ENCODE data around the gene SELENOP.
A peak's percentile ranks its signal among the peaks of the same experiment; 100 is the strongest.

Gene SELENOP

DNA sequence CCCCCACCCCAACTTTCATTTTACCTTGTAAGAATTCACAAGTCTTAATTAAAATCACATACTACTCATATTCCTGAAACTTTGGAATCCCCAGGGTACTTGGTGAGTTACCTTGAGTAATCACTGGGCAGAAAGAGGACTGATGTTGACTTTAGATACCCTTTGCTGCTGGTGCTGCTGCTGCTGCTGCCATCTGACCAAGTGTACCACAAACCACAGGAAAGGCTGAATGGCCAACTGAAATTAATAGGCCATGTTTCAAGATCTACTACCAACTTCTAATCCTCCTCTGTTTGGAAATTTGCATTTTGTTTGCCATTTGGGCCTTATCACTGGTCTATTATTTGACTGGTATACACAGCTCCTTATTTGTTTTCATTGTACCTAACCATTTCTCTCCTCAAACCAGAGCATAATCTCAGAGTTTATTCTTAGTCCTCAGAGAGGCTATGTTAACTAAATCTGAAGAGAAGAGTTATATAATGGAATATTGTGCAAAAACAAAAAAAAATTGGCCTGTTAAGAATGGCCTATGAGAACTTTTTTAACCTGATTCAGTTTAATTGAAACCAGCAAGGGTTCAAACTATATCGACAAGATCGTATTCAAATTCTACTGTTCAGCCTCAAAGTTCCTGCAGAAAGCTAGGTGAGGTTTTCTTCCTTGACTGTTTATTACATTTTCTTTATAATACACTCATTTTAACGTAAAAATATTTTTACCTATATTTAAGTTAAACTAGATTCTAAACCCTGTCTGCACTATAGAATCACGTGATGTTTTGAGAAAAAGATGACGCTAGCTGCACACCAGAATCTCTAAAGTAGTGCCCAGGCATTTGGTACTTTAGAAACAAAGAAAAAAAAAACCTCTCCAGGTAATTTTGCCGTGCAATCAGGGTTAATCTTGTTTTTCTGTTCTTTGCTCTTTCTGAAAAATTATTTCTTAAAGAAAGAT is 13.1 kb downstream of the SELENOP start:
- DNase-seq, result peak in 3 of 4 experiments; percentile 24 to 38 (median 31)

DNA sequence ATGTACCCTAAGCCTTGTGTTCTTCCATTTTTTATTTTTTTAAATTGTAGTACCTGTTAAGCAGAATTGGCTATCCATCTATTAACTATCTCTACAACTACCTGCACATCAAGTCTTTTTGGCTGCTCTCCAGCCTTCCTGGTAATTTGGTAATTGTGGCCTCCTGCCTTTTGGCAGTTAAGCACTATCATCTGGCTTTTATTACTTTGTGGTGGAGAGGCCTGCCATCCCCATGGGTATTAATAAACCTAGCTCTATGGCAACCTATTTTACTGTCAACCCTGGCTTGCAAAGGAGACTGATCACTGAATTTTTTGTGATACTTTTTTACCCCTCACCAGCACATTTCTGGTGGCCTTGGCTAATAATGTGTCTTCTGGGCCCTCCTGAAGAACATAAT is 20.5 kb downstream of the SELENOP start:
- no peak for DNase-seq

DNA sequence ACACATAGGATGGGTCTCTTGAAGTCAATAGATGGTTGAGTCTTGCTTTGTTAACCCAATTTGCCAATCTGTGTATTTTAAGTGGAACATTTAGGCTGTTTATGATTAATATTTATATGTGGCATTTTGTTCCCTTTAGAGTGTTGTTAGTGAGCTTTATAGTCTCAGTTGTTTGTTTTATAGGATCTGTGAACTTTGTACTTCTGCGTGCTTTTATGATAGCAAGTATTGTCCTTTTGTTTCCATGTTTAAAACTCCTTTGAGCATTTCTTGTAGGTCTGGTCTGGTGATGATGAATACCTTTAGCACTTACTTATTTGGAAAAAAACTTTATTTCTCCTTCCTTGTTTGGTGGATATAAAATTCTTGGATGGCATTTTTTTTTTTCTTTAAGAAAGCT is 23.8 kb downstream of the SELENOP start:
- no peak for DNase-seq

DNA sequence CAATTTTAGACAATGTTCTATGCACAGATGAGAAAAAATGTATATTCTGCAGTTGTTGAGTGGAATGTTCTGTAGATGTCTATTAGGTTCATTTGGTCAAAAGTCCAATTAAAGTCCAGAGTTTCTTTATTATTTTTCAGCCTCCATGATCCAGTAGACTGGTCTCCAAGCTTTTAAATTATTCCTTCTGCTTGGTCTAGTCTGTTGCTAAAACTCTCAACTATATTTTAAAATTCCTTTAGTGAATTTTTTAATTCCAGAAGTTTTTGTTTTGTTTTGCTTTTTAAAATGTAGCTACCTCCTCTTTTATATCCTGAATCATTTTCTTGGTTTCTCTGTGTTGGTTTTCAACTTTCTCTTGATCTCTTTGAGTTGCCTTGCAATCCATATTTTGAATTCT is 24.6 kb downstream of the SELENOP start:
- DNase-seq, result no peak

DNA sequence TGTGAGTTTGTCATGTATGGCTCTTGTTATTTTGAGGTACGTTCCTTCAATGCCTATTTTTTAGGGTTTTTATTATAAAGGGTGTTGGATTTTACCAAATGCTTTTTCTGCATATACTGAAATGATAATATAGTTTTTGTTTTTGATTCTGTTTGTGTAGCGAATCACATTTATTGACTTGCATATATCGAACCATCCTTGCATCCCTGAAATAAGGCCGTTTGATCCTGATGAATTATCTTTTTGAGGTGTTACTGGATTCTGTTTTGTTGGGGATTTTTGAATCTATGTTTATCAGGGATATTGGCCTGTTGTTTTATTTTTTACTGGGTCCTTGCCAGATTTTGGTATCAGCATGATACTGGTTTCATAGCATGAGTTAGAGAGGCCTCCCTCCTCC is 25.9 kb downstream of the SELENOP start:
- no peak for DNase-seq

DNA sequence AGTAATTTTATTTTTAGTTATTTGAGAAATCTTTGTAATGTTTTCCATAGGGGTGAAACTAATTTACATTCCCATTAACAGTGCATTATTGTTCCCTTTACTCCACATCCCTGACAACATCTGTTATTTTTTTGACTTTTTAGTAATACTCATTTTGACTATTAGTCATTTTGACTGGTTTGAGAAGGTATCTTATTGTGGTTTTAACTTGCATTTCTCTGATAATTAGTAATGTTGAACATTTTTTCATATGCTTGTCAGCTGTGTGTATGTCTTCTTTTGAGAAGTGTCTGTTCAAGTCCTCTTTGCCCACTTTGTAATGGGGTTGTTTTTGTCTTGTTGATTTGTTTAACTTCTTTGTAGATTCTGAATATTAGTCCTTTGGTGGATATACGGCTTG is 27.6 kb downstream of the SELENOP start:
- no peak for DNase-seq

DNA sequence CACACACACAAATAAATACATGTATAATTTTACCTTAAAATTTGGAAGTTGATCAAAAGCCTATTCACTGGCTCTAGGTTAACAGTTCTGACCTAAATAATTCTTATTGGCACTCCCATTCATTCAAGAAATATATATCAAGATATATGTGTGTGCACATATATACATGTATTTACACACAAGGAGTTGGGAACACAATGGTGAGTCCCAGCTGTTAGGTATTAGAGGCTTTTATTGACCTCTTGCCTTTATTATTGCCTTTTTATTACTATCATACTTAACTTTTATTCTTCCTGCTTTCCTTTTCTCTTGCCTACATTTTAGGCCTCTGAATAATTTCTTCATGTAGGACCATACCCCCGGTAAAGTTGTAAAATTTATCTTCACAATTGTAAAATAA is 30.1 kb downstream of the SELENOP start:
- DNase-seq, result no peak

DNA sequence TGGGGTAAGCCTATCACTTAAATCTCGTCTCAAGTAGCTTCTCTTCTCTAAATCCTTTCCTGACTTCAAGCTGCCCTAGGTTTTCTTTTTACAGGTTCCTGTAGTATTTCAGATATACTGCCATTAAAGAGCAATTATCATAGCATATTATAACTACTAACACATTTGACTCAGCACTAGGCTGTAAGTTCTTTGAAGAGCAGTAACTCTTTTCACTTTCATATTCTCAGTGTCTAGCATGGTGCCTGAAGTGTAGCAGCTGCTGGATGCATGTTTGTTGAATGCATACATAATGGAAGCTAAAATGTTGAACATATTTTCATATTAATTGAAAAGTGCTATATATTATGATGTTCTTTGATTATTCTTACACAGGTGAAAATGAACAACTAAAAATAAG is 32.6 kb downstream of the SELENOP start:
- no peak for DNase-seq

DNA sequence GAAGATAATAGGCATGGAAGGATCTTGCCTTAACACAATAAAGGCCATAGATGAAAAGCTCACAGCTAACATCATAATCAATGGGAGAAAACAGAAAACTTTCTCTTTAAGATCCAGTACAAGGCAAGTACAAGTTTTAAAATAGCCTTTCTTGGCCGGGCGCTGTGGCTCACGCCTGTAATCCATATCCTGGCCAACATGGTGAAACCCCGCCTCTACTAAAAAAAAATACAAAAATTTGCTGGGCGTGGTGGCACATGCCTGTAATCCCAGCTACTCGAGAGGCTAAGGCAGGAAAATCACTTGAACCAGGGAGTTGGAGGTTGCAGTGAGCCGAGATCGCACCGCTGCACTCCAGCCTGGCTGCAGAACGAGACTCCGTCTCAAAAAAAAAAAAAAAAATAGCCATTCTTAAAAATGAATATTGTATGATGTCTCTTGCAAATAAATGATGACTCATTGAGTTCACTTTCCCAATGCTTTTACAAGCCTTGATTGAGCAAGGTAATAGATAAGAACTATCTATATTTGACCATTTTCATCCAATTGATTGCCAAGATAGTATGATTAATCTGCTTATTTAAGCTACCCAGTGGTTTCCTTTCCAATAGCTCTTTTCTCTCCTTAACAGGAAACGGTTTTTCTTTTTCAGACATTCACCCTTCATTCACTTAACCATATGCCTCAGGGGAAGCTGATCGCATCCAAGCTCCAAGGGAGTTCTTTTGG is 39.3 kb downstream of the SELENOP start:
- DNase-seq, result no peak

DNA sequence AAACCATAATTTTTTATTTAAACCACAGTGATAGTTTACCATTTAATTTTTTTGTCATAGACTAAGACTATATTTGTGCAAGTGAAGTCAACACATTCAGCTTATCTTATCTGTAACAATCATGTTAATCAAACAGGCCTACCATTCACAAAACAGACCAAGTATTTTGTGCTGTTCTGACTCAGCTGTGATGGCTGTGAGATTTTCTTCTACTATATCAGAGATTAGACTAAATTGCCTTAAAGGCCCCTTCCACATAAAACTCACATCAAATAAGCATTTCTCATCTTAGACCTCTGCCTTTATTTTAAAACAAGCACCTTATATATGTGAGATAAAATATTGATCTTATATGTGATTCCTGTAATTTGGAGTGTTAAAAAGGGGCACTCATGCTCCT is 41.7 kb downstream of the SELENOP start:
- DNase-seq, result no peak

DNA sequence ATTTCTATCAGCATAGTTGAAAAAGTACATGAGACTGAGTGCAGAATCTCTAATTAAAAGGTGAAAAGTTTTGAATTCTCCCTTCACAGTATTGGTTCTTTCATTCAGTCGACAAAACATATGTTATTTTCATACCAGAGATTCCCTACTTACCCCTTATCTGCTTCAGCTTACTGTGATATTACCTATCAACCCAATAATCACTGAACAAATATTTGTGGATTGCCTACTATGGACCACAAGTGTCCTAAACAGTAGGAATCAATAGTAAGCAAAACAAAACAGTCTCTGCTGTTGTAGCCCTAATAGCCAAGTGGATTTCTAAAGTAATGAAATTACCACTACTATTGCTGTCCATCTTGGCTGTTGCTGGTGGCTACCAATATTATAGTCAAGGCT is 43.6 kb downstream of the SELENOP start:
- no peak for DNase-seq

DNA sequence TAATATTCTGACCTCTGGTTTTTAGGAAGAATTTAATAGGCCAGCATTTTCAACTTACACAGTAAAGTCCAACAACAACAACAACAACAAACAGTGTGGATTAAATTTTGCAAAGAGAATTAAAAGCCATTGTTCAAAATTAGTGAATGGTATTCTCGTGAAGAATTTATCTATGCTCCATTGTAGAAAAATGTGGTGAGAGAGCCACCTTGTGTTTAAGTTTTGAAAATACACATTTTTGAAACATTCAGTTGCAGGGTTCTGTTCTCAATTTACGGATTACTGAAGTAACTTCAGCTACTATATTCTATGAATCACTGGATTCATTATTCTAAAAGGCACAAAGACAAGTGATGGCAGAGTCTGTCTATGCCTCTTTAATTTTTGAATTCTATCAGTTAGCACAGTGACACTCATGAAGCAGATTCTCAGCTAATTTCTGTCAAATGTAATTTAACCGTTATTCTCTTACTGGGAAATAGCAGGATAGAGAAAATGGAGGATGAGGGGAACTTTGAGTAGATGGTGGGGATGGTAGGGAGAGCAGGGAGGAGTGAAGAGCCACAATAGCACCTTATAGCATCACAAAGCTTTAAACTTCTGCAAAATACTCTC is 44.1 kb downstream of the SELENOP start:
- peak in 3 of 4 experiments; percentile 47 to 73 (median 61) for DNase-seq

DNA sequence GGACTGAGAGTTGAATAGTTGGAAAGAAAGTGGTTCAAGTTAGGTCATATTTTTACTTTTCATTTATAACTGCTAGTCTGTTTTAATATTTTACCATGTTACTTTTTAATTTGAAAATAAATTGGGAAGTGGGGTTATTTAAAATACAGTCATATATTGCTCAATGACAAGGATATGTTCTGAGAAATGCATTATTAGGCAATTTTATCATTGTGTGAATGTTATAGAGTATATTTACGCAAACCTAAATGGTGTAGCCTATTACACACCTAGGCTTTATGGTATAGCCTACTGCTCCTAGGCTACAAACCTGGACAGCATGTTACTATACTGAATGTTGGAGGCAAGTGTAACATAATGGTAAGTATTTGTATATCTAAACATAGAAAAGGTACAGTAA is 49.9 kb downstream of the SELENOP start:
- DNase-seq, result peak in 2 of 4 experiments; percentile 19 to 24

DNA sequence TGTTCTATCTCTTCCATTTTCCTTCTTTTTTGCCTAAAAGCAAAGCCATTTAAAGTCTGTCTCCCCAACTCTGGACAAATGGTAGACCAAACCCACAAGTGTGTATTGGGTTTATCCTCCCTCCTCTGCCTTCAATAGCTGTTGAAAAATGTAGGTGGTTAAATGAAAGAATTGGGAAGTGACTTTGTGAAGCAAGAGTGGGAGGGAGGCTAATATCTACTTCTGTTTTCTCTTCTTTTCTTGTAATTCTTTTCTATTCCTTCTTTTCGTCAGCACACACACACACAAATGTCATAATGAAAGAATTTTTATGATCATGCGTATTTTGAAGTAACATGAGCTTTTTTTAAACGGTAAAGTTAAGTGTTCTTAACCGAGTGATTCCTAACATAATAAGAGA is 51.3 kb downstream of the SELENOP start:
- peak; percentile 13 to 55 (median 37) for DNase-seq

DNA sequence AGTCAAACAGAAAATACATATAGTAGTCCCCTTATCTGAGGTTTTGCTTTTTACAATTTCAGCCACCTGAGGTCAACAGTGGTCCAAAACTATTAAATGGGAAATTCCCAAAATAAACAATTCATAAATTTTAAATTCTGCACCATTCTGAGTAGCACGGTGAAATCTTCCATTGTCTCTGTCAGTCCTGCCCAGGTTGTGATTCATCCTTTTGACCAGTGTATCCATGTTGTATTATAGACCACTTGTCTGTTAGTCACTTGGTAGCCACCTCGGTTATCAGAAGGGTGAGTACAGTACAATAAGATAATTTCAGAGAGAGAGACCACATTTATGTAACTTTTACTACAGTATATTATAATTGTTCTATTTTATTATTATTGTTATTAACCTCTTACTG is 52.2 kb downstream of the SELENOP start:
- DNase-seq, result no peak

DNA sequence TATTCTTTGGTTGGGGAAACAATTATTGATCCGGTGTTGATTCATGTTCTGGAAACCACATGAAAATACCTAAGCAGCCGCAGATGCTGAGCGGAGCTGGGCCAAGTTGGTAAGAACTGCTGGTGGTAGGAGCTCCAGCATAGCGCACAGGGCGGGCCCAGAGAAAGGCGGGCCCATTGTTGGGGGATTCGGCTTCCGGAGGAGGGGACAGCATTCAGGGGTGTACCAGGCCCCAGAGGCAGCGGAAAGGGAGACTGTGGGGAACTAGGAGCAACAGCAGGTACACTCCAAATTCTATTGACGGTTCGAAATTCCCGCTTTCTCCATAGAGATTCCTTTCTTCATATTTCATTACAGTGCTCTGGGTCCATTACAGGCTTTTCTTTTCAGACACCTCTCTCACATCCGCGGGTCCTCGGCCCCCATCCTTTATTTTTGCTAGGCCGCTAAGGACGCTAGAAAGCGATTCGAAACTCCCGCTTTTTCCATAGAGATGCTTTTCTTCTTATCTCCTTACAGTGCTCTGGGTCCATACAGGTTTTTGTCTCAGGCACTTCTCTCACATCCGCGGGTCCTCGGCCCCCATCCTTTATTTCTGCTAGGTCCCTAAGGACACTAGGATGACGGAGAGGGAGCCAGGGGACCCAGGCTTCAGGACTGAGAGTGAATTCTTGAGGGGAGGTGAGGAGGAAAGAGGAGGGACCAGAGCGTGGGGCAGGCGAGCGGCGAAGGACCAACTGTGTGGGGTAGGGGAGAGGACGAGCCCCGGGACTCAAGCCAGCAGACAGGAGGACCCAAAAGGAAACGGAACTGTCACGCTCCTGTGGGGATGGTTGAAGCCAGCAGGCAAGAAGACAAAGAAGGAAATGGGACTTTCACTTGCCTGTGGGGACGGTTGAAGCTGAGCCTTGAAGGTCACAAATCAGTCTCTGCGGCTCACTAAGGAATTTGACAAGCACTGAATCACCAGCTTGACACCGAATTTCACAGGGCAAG is 54.8 kb downstream of the SELENOP start, which contains the start of gene CCDC152:
CCDC152 (plus strand) TSS at position 213 of the 996 bp plus-strand sequence. CDS start 2,304 bp downstream, outside the sequence.
- peak in 3 of 4 experiments; percentile 46 to 61 (median 51) for DNase-seq

DNA sequence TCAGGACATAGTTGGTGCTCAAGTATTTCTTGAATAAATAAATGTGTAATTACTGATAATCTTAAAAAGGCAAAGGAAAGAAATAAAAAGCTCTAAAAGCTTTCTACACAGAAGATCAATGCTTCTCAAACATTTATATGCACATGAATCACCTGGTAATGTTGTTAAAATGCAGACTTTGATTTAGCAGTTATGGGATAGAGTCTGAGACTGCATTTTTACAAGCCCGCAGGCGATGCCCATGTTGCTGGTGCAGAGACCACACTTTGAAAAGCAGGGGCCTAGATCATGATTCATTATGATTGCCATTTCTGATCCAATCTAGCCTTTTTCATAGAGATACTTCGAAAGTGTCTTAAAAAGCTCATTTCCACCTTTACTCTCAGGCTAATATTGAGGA is 58.6 kb downstream of the SELENOP start:
- no peak for DNase-seq

DNA sequence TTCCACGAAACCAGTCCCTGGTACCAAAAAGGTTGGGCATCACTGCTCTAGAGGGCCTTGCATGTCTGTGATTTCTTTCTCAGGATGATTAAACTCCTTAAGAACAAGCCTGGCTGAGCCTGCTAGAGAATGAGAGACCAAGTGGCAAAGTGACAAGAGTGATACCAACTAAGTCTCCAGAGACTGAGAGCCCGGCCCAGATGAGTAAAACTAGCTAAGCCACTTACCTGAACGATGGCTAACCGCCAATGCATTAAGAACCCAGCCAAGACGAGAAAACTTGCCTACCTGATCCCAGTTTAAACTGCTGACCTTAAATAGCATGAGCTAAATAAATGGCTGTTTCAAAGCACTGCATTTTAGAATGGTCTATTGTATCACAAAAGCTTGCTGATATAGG is 60.6 kb downstream of the SELENOP start:
- no peak for DNase-seq

DNA sequence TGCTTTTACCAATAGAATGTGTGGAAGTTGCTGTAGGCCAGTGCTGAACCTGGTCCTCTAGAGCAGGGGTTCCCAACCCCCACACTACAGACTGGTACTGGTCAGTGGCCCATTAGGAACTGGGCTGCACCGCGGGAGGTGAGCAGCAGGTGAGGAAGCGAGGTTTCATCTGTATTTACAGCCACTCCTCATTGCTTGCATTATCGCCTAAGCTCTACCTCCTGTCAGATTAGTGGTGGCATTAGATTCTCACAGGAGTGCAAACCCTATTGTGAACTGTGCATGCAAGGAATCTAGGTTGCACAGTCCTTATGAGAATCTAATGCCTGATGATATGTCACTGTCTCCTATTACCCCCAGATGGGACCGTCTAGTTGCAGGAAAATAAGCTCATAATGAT is 61.2 kb downstream of the SELENOP start:
- DNase-seq, result no peak

Data from suppressor macrophage (primary cell).